ENCODE data around the gene ATP9B. TPM values are rescaled to one million over a fixed set of nuclear protein-coding genes. Genes with fewer than 3 reads are reported as not detected.

ATP9B gene
- total RNA-seq, 1 donor from 2014 or later: 50.3 TPM

- Histone ChIP-seq H3K27ac (no peak overlapping the region), H3K27me3 (no peaks in the 10 kb centered on the region), H3K36me3 (no peaks in the 10 kb centered on the region), H3K4me3 (no peak overlapping the region), H3K9me3 (no peaks in the 10 kb centered on the region), H3K4me1 (no peaks in the 10 kb centered on the region)
- no peak for DNase-seq (ENCODE audit: extremely low spot score in 2 of 2)
- intact Hi-C loops (cut with DNase I): no loop called here
- TF ChIP-seq POLR2A (IDR thresholded peaks at IDR 0.05) (no peak), POLR2AphosphoS5 (IDR thresholded peaks at IDR 0.05; ENCODE audit: insufficient read depth in 1 of 2, low read depth in 1 of 2) (no peak), CTCF (IDR thresholded peaks at IDR 0.05) (no peak)
Measured at GRCh38 chr18:79224381-79224780, 155.2 kb downstream of the ATP9B start.

- H3K27me3 ChIP-seq: no peaks in the 10 kb centered on the region
- TF ChIP-seq POLR2AphosphoS5 (IDR thresholded peaks at IDR 0.05; ENCODE audit: insufficient read depth in 1 of 2, low read depth in 1 of 2): no peak
- no peaks in the 10 kb centered on the region for H3K4me1 ChIP-seq
- no peaks in the 10 kb centered on the region for H3K36me3 ChIP-seq
- intact Hi-C loops (cut with DNase I): no loop called here
- H3K4me3 ChIP-seq: no peak overlapping the region
- no peaks in the 10 kb centered on the region for H3K9me3 ChIP-seq
- H3K27ac ChIP-seq: no peak overlapping the region
- no peak for DNase-seq (ENCODE audit: extremely low spot score in 2 of 2)
Measured at GRCh38 chr18:79227621-79228020, 158.4 kb downstream of the ATP9B start.

- no peak overlapping the region for H3K4me3 ChIP-seq
- DNase-seq (ENCODE audit: extremely low spot score in 2 of 2): no peak
- no peaks in the 10 kb centered on the region for H3K27me3 ChIP-seq
- intact Hi-C loops (cut with DNase I): no loop called here
- H3K9me3 ChIP-seq: no peaks in the 10 kb centered on the region
- no peaks in the 10 kb centered on the region for H3K36me3 ChIP-seq
- TF ChIP-seq POLR2A (IDR thresholded peaks at IDR 0.05): no peak
- TF ChIP-seq POLR2AphosphoS5 (IDR thresholded peaks at IDR 0.05; ENCODE audit: insufficient read depth in 1 of 2, low read depth in 1 of 2): no peak
- TF ChIP-seq CTCF (IDR thresholded peaks at IDR 0.05): no peak
- H3K27ac ChIP-seq: no peak overlapping the region
- H3K4me1 ChIP-seq: no peaks in the 10 kb centered on the region
Measured at GRCh38 chr18:79229431-79229830, 160.2 kb downstream of the ATP9B start.

- TF ChIP-seq POLR2A (IDR thresholded peaks at IDR 0.05): no peak
- no peak for TF ChIP-seq POLR2AphosphoS5 (IDR thresholded peaks at IDR 0.05; ENCODE audit: insufficient read depth in 1 of 2, low read depth in 1 of 2)
- no peak for TF ChIP-seq CTCF (IDR thresholded peaks at IDR 0.05)
- Histone ChIP-seq H3K4me3 (no peak overlapping the region), H3K36me3 (no peaks in the 10 kb centered on the region), H3K27me3 (no peaks in the 10 kb centered on the region), H3K4me1 (no peaks in the 10 kb centered on the region), H3K27ac (no peak overlapping the region), H3K9me3 (no peaks in the 10 kb centered on the region)
- no peak for DNase-seq (ENCODE audit: extremely low spot score in 2 of 2)
- intact Hi-C loops (cut with DNase I): no loop called here
Measured at GRCh38 chr18:79234438-79234837, 165.2 kb downstream of the ATP9B start.

GRCh38 chr18:79239631-79240030 lies 170.4 kb downstream of the ATP9B start:
- Histone ChIP-seq H3K4me1 (peaks cover 4% of the 10 kb centered on the region), H3K9me3 (no peaks in the 10 kb centered on the region), H3K27me3 (no peaks in the 10 kb centered on the region), H3K4me3 (no peak overlapping the region), H3K36me3 (no peaks in the 10 kb centered on the region), H3K27ac (no peak overlapping the region)
- TF ChIP-seq POLR2AphosphoS5 (IDR thresholded peaks at IDR 0.05; ENCODE audit: insufficient read depth in 1 of 2, low read depth in 1 of 2) (no peak), CTCF (IDR thresholded peaks at IDR 0.05) (no peak), POLR2A (IDR thresholded peaks at IDR 0.05) (no peak)
- no peak for DNase-seq (ENCODE audit: extremely low spot score in 2 of 2)
- intact Hi-C loops (cut with DNase I): no loop called here

GRCh38 chr18:79241755-79242154 lies 172.6 kb downstream of the ATP9B start:
- H3K4me3 ChIP-seq: no peak overlapping the region
- H3K9me3 ChIP-seq: no peaks in the 10 kb centered on the region
- TF ChIP-seq POLR2A (IDR thresholded peaks at IDR 0.05) (no peak), POLR2AphosphoS5 (IDR thresholded peaks at IDR 0.05; ENCODE audit: insufficient read depth in 1 of 2, low read depth in 1 of 2) (no peak), CTCF (IDR thresholded peaks at IDR 0.05) (no peak)
- H3K27ac ChIP-seq: no peak overlapping the region
- peaks cover 4% of the 10 kb centered on the region for H3K4me1 ChIP-seq
- H3K27me3 ChIP-seq: no peaks in the 10 kb centered on the region
- H3K36me3 ChIP-seq: no peaks in the 10 kb centered on the region
- no peak for DNase-seq (ENCODE audit: extremely low spot score in 2 of 2)
- intact Hi-C loops (cut with DNase I): no loop called here

All from vagina (tissue), 2 donors.